NB4 (cell line): ENCODE data around the gene CA10.

Experiments
- CTCF ChIP-seq: IDR thresholded peaks from one replicate; pipeline ENCODE4 v1.5.1; 2012; ENCODE audit warnings: low read depth, low read length
- MAX ChIP-seq: IDR thresholded peaks from 2 replicates; pipeline ENCODE4 v1.6.1; 2011; ENCODE audit warnings: low read depth, low read length
- MYC ChIP-seq: IDR thresholded peaks from 2 replicates; pipeline ENCODE4 v1.6.1; 2011; ENCODE audit warnings: low read depth, low read length
- POLR2A ChIP-seq: IDR thresholded peaks from 2 replicates; pipeline ENCODE4 v1.6.1; 2011; ENCODE audit warnings: mild to moderate bottlenecking; ENCODE audit not compliant: insufficient read length; ENCODE audit errors: extremely low read depth

GRCh38 chr17:51937264-51937663 lies 221.2 kb downstream of the CA10 start:
- no peak for TF ChIP-seq MYC
- no peak for TF ChIP-seq POLR2A
- no peak for TF ChIP-seq CTCF
- no peak for TF ChIP-seq MAX
